ENCODE measurements around the gene PCNX2.

Gene PCNX2

DNA sequence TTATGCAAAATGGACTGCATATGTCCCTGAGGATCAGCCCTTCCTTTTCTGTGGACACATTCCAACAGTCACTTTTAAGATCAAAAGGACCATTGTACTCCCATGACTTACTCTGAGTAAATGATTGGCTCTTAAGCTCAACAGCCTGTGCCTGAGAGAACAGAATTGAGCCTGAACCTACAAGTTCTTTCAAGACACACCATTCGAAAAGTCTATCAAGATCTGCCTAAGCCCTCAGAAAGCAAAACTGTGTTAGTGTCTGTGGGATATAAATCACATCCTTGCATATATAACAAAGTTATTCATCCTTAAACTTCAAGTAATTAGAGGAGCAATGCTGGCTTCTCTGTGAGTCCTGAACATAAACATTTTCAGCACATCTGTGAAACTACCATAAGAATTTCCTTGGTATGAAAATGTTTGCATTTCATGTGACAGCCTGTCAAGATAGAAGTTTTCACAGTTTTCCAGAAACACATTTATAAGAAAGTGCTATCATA, 41.6 kb downstream of the PCNX2 start:
- Histone ChIP-seq H3K36me3 (ENCODE audit: insufficient read depth, low read length) (peaks cover 45% of the 10 kb centered on the region), H3K9me3 (replicated peaks; ENCODE audit: low read length) (no peaks in the 10 kb centered on the region), H3K4me3 (ENCODE audit: low read length) (no peak overlapping the region), H3K4me1 (ENCODE audit: control insufficient read depth, insufficient read depth, low read length) (no peaks in the 10 kb centered on the region), H3K27me3 (ENCODE audit: control insufficient read depth, insufficient read depth, low read length) (no peaks in the 10 kb centered on the region), H3K9ac (ENCODE audit: low read depth, low read length) (no peak overlapping the region), H3K4me2 (ENCODE audit: low read length) (no peak overlapping the region)

DNA sequence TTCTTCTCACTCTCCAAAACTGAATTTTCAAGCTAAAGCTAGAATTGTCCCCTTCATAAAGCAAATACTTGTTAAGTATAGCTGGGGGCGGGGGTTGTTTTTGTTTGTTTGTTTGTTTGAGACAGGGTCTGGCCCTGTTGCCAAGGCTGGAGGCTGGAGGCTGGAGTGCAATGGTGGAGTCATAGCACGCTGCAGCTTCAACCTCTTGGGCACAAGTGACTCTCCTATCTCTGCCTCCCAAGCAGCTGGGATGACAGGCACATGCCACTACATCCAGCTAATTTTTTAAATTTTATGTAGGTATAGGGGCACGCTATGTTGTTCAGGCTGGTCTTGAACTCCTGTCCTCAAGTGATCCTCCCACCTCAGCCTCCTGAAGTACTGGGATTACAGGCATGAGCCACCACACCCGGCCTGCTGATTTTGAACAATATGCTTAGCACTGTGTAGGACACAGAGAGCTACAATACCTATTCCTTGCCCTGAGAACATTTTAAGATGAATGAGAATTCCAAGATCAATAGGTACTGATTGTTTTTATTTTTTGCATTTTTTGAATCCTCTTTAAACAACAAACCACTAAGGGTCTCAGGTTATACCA, 42.2 kb downstream of the PCNX2 start:
- no peak overlapping the region for H3K9ac ChIP-seq (ENCODE audit: low read depth, low read length)
- H3K4me1 ChIP-seq (ENCODE audit: control insufficient read depth, insufficient read depth, low read length), result no peaks in the 10 kb centered on the region
- no peaks in the 10 kb centered on the region for H3K27me3 ChIP-seq (ENCODE audit: control insufficient read depth, insufficient read depth, low read length)
- H3K4me2 ChIP-seq (ENCODE audit: low read length), result no peak overlapping the region
- H3K36me3 ChIP-seq (ENCODE audit: insufficient read depth, low read length), result peaks cover 44% of the 10 kb centered on the region
- H3K9me3 ChIP-seq (replicated peaks; ENCODE audit: low read length), result no peaks in the 10 kb centered on the region
- no peak overlapping the region for H3K4me3 ChIP-seq (ENCODE audit: low read length)

DNA sequence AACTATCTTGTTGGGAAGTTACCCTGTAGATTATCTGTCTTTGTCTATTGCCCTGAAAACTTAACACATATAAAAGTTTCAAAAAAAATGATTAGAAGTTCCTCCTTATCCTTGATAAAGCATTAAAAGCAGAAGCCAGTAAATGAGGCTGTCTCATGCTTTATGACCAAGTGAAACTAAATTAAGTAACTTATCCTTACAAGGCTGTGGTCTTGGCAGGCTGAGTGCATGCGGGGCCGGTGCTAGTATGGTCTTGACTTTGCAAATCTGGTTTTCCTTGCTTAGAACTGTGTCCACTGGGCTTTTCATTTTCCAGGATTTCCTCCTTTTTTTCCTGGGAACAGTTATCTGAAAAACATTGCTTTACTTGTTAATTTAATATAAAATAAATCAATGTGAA, 43.1 kb downstream of the PCNX2 start:
- Histone ChIP-seq H3K9ac (ENCODE audit: low read depth, low read length) (no peak overlapping the region), H3K4me3 (ENCODE audit: low read length) (no peak overlapping the region), H3K4me1 (ENCODE audit: control insufficient read depth, insufficient read depth, low read length) (no peaks in the 10 kb centered on the region), H3K9me3 (replicated peaks; ENCODE audit: low read length) (no peaks in the 10 kb centered on the region), H3K36me3 (ENCODE audit: insufficient read depth, low read length) (peaks cover 35% of the 10 kb centered on the region), H3K4me2 (ENCODE audit: low read length) (no peak overlapping the region), H3K27me3 (ENCODE audit: control insufficient read depth, insufficient read depth, low read length) (no peaks in the 10 kb centered on the region)

DNA sequence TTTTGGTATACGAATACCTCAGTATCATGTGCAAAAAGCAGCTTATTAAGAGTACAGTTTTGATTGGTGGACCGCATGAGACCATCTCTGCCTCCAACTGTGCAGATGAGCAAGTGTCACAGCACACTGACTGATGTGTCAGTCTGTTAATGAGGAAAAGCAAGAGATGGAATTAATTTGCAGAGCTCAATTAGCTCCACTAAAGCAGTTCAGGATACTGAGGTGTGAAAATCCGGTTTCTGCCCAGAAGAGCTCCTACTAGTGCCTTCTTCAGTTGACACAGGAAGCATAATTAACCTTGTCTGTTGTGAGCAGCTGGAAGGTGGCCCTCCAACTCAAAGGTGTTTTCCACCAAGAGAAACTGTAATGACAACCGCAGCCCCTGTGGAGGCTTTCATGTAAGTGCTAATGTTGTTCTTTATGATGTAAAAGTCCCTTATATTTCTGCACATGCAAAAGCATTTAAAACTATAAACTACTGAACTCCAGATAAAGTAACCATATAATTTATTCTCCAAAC, 44.3 kb downstream of the PCNX2 start:
- no peak overlapping the region for H3K4me2 ChIP-seq (ENCODE audit: low read length)
- no peaks in the 10 kb centered on the region for H3K27me3 ChIP-seq (ENCODE audit: control insufficient read depth, insufficient read depth, low read length)
- H3K9ac ChIP-seq (ENCODE audit: low read depth, low read length), result no peak overlapping the region
- no peaks in the 10 kb centered on the region for H3K4me1 ChIP-seq (ENCODE audit: control insufficient read depth, insufficient read depth, low read length)
- no peak overlapping the region for H3K4me3 ChIP-seq (ENCODE audit: low read length)
- no peaks in the 10 kb centered on the region for H3K9me3 ChIP-seq (replicated peaks; ENCODE audit: low read length)
- H3K36me3 ChIP-seq (ENCODE audit: insufficient read depth, low read length), result peaks cover 31% of the 10 kb centered on the region

DNA sequence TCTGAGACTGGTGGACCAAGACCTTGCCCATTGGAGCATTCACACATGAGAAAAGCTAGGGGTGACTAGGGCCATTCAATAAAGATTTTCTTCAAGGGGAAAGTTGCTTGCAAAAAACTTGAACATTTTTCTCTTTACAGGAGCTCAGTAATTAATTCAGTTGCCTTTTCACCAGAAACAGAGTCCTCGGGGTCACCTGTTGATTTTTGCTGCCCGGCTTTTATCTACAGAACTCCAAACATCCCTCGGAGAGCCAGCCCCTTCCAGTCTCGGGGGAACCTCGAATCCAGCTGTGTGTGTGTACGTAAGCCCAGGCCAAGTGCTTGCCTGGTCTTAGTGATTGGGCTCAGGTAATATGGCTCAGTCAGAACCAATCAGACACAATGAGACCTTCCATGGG, 47.5 kb downstream of the PCNX2 start:
- Histone ChIP-seq H3K27me3 (ENCODE audit: control insufficient read depth, insufficient read depth, low read length) (no peaks in the 10 kb centered on the region), H3K4me2 (ENCODE audit: low read length) (no peak overlapping the region), H3K36me3 (ENCODE audit: insufficient read depth, low read length) (peaks cover 37% of the 10 kb centered on the region), H3K4me1 (ENCODE audit: control insufficient read depth, insufficient read depth, low read length) (no peaks in the 10 kb centered on the region), H3K4me3 (ENCODE audit: low read length) (no peak overlapping the region), H3K9me3 (replicated peaks; ENCODE audit: low read length) (no peaks in the 10 kb centered on the region), H3K9ac (ENCODE audit: low read depth, low read length) (no peak overlapping the region)

DNA sequence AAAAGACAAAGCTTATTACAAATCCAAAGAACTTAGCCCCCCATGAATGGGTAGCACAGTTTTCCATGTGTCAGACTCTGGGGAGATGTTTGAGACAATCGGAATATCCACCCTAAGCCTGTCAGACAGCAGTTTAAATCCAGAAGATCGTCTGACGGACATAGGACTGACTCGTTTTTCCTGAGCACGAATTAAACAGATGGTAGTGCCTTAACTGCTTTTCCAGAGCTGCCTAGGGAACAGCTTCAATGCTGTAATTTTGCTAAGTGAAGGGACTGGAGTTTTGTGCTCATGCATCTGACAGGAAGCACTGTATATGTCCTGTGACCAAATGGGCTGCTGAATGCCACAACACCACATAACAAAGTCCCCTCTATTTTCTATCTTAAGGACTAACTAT, 48.6 kb downstream of the PCNX2 start:
- H3K4me3 ChIP-seq (ENCODE audit: low read length), result no peak overlapping the region
- H3K9ac ChIP-seq (ENCODE audit: low read depth, low read length), result no peak overlapping the region
- no peaks in the 10 kb centered on the region for H3K9me3 ChIP-seq (replicated peaks; ENCODE audit: low read length)
- H3K4me1 ChIP-seq (ENCODE audit: control insufficient read depth, insufficient read depth, low read length), result no peaks in the 10 kb centered on the region
- no peaks in the 10 kb centered on the region for H3K27me3 ChIP-seq (ENCODE audit: control insufficient read depth, insufficient read depth, low read length)
- no peak overlapping the region for H3K4me2 ChIP-seq (ENCODE audit: low read length)
- peaks cover 32% of the 10 kb centered on the region for H3K36me3 ChIP-seq (ENCODE audit: insufficient read depth, low read length)

DNA sequence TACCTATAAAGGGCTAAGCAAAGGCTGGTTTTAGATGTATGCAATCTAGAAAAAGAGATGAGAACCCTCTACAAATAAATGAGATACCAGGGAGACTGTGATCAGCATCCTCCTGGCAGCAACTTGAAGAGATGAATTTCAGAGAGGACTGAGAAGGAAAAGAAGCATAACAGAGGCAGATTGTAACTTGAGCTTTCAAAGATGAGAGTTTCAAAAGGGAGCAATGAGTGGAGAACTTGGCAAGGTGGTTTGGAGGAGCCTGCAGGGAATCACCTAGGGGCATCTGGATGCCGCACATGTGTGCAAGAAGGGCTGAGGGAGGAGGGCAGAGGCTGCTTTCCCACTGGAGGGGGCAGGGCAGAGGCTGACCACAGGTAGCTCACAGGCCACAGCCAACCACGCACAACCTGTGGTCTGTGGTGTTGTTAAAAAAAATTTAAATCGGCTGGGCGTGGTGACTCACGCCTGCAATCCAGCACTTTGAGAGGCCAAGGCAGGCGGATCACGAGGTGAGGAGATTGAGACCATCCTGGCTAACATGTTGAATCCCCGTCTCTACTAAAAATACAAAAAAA, 50.2 kb downstream of the PCNX2 start:
- Histone ChIP-seq H3K4me2 (ENCODE audit: low read length) (no peak overlapping the region), H3K9ac (ENCODE audit: low read depth, low read length) (no peak overlapping the region), H3K9me3 (replicated peaks; ENCODE audit: low read length) (no peaks in the 10 kb centered on the region), H3K4me3 (ENCODE audit: low read length) (no peak overlapping the region), H3K4me1 (ENCODE audit: control insufficient read depth, insufficient read depth, low read length) (no peaks in the 10 kb centered on the region), H3K36me3 (ENCODE audit: insufficient read depth, low read length) (peaks cover 17% of the 10 kb centered on the region), H3K27me3 (ENCODE audit: control insufficient read depth, insufficient read depth, low read length) (no peaks in the 10 kb centered on the region)

DNA sequence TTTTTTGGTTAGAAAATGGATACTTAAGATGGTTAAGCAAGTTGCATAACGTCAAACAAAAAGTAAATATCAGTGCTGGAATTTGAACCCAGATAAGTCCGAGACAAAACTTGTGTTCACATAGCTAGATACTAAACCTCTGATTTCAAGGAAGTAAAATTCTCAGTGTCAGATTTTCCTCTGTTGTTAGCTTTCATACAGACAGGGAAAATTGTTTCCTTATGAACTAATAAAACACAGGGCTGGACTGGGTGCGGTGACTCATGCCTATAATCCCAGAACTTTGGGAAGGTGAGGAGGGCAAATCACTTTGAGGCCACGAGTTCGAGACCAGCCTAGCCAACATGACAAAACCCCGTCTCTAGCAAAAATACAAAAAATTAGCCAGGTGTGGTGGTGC, 51.3 kb downstream of the PCNX2 start:
- Histone ChIP-seq H3K9me3 (replicated peaks; ENCODE audit: low read length) (no peaks in the 10 kb centered on the region), H3K4me1 (ENCODE audit: control insufficient read depth, insufficient read depth, low read length) (no peaks in the 10 kb centered on the region), H3K27me3 (ENCODE audit: control insufficient read depth, insufficient read depth, low read length) (no peaks in the 10 kb centered on the region), H3K36me3 (ENCODE audit: insufficient read depth, low read length) (peaks cover 11% of the 10 kb centered on the region), H3K4me2 (ENCODE audit: low read length) (no peak overlapping the region), H3K9ac (ENCODE audit: low read depth, low read length) (no peak overlapping the region), H3K4me3 (ENCODE audit: low read length) (no peak overlapping the region)

DNA sequence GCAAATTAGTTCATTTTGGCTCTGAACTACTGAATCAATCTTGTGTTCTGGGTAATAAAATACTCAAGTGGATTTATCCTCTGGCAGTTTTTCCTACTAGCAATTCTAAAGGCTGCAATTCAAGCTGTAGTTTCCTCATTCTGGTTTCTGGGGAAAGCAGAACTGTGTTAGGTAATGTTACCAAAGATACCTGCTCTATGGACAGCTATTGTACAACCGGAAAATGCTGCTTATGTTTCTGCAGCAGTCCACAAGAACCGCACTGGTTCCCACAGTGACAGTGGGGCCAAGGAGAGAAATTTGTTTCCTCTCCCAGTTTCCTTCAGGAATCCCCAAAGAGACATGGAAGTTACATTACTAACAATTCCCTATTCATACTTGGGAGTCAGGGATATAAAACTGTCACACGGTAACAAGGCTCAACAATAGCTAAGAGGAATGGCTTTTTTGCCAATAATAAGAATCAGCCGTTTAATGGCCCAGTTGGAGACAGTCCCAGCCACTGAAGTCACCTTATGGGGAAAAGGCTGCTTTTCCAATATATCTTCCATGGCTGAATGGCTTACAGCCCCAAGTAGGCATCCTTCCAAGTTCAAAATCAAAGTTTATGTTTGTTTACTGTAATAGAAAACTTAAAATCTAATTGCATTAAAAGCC, 52.6 kb downstream of the PCNX2 start:
- no peaks in the 10 kb centered on the region for H3K9me3 ChIP-seq (replicated peaks; ENCODE audit: low read length)
- peaks cover 6% of the 10 kb centered on the region for H3K36me3 ChIP-seq (ENCODE audit: insufficient read depth, low read length)
- no peak overlapping the region for H3K4me2 ChIP-seq (ENCODE audit: low read length)
- H3K27me3 ChIP-seq (ENCODE audit: control insufficient read depth, insufficient read depth, low read length), result no peaks in the 10 kb centered on the region
- H3K4me1 ChIP-seq (ENCODE audit: control insufficient read depth, insufficient read depth, low read length), result no peaks in the 10 kb centered on the region
- H3K9ac ChIP-seq (ENCODE audit: low read depth, low read length), result no peak overlapping the region
- H3K4me3 ChIP-seq (ENCODE audit: low read length), result no peak overlapping the region

DNA sequence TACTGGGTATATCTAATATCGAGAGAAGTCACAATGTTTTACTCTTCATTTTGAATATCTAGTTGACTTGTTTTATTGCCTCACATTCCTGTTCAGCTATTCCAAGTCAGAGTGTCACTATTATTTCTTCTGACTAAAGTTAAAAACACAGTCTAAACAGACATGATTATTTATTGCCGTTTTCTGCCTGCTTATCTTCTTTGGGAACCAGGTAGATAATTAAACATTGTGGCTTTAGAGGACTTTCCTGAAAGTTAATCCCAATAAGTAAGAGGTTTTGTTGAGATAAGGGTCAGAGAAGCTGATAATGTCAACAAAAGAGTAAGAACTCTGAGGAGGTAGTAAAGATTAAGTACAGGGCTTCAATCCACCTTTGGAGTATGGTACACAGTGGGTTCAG, 53.8 kb downstream of the PCNX2 start:
- Histone ChIP-seq H3K27me3 (ENCODE audit: control insufficient read depth, insufficient read depth, low read length) (no peaks in the 10 kb centered on the region), H3K4me2 (ENCODE audit: low read length) (no peak overlapping the region), H3K9ac (ENCODE audit: low read depth, low read length) (no peak overlapping the region), H3K9me3 (replicated peaks; ENCODE audit: low read length) (no peaks in the 10 kb centered on the region), H3K4me1 (ENCODE audit: control insufficient read depth, insufficient read depth, low read length) (no peaks in the 10 kb centered on the region), H3K36me3 (ENCODE audit: insufficient read depth, low read length) (peaks cover 7% of the 10 kb centered on the region), H3K4me3 (ENCODE audit: low read length) (no peak overlapping the region)

DNA sequence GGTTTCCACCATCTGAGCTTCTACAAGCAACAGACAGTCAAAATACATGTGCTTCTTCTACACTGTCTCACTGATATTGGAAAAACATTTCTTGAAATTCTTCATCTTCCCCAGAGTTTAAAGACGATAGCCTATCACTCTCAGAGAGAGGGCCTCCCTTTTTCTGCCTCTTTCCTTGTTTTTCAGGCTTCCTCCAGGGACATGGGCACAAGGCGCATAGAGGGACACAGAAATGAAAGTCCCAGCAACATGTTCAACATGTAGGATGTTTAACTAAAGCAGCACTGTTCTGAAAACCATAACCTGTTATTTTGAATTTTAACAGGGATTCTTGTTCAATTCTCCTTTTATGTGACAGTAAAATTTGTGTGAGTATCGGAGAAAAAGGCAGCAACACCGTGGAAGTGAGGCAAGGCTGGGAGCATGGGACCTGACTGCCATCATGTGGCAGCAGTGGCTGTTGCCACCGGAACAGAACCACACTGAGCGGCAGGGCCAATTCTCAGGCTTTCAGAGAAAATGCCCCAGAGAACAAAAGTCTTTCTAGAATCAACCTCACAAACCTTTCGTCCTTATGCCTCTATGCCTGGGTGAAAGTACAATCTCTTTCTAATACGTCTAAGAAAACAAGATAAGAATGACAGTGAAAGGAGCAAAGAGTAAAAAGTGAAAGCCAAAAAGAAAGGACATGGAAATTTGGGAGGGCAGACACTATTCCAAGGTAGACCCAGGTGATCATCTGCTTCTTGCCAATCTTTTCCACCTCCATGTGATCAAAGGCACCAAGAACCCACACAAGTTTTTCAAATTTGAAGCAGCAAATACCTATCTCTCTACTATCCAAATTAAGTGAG, 54.5 kb downstream of the PCNX2 start:
- H3K4me2 ChIP-seq (ENCODE audit: low read length), result no peak overlapping the region
- H3K27me3 ChIP-seq (ENCODE audit: control insufficient read depth, insufficient read depth, low read length), result no peaks in the 10 kb centered on the region
- H3K4me3 ChIP-seq (ENCODE audit: low read length), result no peak overlapping the region
- H3K9me3 ChIP-seq (replicated peaks; ENCODE audit: low read length), result no peaks in the 10 kb centered on the region
- H3K9ac ChIP-seq (ENCODE audit: low read depth, low read length), result no peak overlapping the region
- peaks cover 14% of the 10 kb centered on the region for H3K36me3 ChIP-seq (ENCODE audit: insufficient read depth, low read length)
- no peaks in the 10 kb centered on the region for H3K4me1 ChIP-seq (ENCODE audit: control insufficient read depth, insufficient read depth, low read length)

Data from skeletal muscle satellite cell (primary cell).